ENCODE measurements around the gene TGFBR3. TPM values are rescaled to one million over a fixed set of nuclear protein-coding genes. Genes with fewer than 3 reads are reported as not detected.

TGFBR3 gene
- total and polyA plus RNA-seq, 4 experiments from 2014 or later = 34.5 to 47.3 (median 42.3) TPM

GRCh38 chr1:91807921-91808620 lies 77.9 kb downstream of the TGFBR3 start:
- no peaks in the 10 kb centered on the region for H3K9me3 Mint-ChIP-seq
- intact Hi-C loops (cut with micrococcal nuclease) = loop anchor here (10.0 kb wide), 2 partner anchors 677 to 1177 kb away; partner anchors contain the start of gene GFI1
- Histone ChIP-seq H3K36me3 (ENCODE audit: insufficient read depth, low read length) (no peaks in the 10 kb centered on the region), H3K4me3 (ENCODE audit: low read length in 2 of 2) (no peak overlapping the region), H3K4me1 (ENCODE audit: insufficient read depth, low read length) (peaks cover 71% of the 10 kb centered on the region), H3K9me3 (ENCODE audit: control insufficient read depth in 1 of 2, low read length in 2 of 2) (no peaks in the 10 kb centered on the region), H3K27ac (ENCODE audit: low read depth, low read length) (no peak overlapping the region), H3K27me3 (ENCODE audit: insufficient read depth, low read length) (no peaks in the 10 kb centered on the region)
- no peak for DNase-seq
- ChIA-PET CTCF (ENCODE audit: partially characterized antibody) (interaction anchor here (5.2 kb wide), 1 partner anchor 77 kb away, joined by 24 read pairs; the partner anchor contains the start of gene TGFBR3), POLR2A (ENCODE audit: partially characterized antibody) (interaction anchor here (1.3 kb wide), 1 partner anchor 77 kb away, joined by 3 read pairs; no protein-coding TSS in a partner anchor)
- peaks cover 49 to 77% (median 64%) of the 10 kb centered on the region in 4 donors for H3K4me1 Mint-ChIP-seq
- H3K36me3 Mint-ChIP-seq = peaks cover 0 to 6% of the 10 kb centered on the region in 2 donors
- H3K27me3 Mint-ChIP-seq = no peaks in the 10 kb centered on the region
- no peak overlapping the region for H3K4me3 Mint-ChIP-seq
- H3K27ac Mint-ChIP-seq = peak overlapping the region in 6 of 7 donors; percentile 28 to 100 (median 80)

DNA sequence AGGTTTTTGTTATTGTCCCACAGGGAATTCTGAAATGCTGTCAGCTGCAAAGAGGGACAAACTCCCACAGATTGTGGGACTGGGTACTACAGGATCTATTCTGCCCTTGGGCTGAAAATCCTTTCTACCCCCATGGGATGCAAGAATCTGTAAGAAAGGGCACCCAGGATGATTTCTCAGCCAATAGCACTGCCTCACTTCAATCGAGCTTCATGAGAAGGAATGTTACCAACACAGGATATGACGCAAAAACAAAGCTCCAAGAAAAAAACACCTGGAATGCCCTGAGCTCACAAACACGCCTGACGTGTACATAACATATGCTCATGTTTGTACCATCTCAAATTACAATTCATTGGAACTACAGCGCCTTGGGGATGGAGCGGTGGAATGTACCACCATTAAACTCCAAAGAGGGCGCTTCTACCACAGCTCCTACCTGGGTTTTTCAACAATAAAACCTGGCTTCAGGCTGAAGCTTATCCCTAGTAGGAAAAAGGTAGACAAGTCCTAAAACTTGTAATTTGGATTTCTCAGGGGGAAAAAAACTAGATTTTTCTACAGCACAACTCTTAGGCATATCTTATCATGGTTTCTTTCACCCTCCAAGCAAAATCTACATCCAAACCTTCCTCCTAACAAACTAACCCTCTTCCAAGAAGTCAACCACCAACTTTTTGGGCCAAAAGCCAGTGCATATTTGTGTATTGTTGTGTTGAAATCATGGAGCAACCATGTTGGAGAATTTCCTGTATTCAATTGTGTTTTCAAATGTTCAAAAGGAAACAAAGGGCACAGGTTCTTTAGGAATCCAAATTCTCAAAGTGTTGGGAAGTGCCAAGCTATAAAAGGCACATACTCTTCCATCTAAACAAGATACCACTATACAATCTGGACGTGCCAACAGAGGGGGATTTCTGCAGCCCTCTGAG lies 78.9 kb downstream of the TGFBR3 start:
- intact Hi-C loops (cut with micrococcal nuclease) = loop anchor here (10.0 kb wide), 2 partner anchors 678 to 1178 kb away; partner anchors contain the start of gene GFI1
- peak overlapping the region; percentile 28 to 100 (median 100) for H3K27ac Mint-ChIP-seq
- no peak overlapping the region for H3K4me3 Mint-ChIP-seq
- Histone ChIP-seq H3K27ac (ENCODE audit: low read depth, low read length) (no peak overlapping the region), H3K4me1 (ENCODE audit: insufficient read depth, low read length) (peaks cover 73% of the 10 kb centered on the region), H3K36me3 (ENCODE audit: insufficient read depth, low read length) (no peaks in the 10 kb centered on the region), H3K9me3 (ENCODE audit: control insufficient read depth in 1 of 2, low read length in 2 of 2) (no peaks in the 10 kb centered on the region), H3K27me3 (ENCODE audit: insufficient read depth, low read length) (no peaks in the 10 kb centered on the region), H3K4me3 (ENCODE audit: low read length in 2 of 2) (no peak overlapping the region)
- ChIA-PET CTCF (ENCODE audit: partially characterized antibody) (interaction anchor here (0.9 to 5.2 kb wide), 3 partner anchors 65 to 191 kb away, joined by 3 to 24 read pairs (median 3); partner anchors contain the start of gene TGFBR3), POLR2A (ENCODE audit: partially characterized antibody) (no interaction called here)
- H3K4me1 Mint-ChIP-seq = peaks cover 51 to 80% (median 67%) of the 10 kb centered on the region in 4 donors
- no peaks in the 10 kb centered on the region for H3K9me3 Mint-ChIP-seq
- H3K27me3 Mint-ChIP-seq = no peaks in the 10 kb centered on the region
- H3K36me3 Mint-ChIP-seq = peaks cover 2 to 6% of the 10 kb centered on the region in 2 donors
- no peak for DNase-seq

DNA sequence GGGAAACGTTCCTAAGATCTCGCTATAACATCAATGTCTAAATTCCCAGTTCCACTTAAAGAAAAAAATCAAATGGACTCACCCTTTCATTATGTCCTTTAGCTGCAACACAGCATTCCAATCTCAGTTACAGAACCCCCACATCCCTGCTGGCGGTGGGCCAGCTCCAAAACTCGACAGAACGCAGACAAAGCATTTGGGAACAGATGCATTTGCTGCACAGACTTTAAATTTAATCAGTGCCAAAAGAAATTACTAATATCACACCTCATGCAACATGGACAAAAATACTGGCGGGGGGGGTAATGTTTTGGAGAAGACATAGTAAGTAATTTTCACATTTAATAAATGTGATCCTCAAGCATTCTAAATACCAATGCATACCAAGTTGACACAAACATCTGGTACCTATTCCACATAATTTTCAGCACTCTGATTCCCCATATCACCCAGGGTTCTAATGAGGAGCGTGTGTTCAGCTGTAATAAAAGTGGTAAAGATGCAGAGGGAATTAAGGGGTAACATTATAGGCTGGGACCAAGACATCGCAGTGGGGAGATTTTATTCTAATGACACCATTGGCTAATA lies 79.7 kb downstream of the TGFBR3 start:
- POLR2A ChIA-PET (ENCODE audit: partially characterized antibody) = interaction anchor here (1.0 to 4.1 kb wide), 2 partner anchors 15 to 79 kb away, joined by 3 to 49 read pairs; partner anchors contain the start of gene TGFBR3

GRCh38 chr1:91805311-91805801 lies 80.6 kb downstream of the TGFBR3 start:
- Mint-ChIP-seq H3K36me3 (peaks cover 2 to 6% of the 10 kb centered on the region in 2 donors), H3K9me3 (no peaks in the 10 kb centered on the region), H3K27ac (peak overlapping the region; percentile 97 to 100 (median 100)), H3K4me1 (peaks cover 44 to 71% (median 60%) of the 10 kb centered on the region in 4 donors), H3K4me3 (peak overlapping the region in 3 of 8 donors; percentile 2 to 90 (median 41)), H3K27me3 (no peaks in the 10 kb centered on the region)
- peak overlapping the region; percentile 98 for H3K27ac ChIP-seq (ENCODE audit: low read depth, low read length)
- H3K27me3 ChIP-seq (ENCODE audit: insufficient read depth, low read length) = no peaks in the 10 kb centered on the region
- H3K4me1 ChIP-seq (ENCODE audit: insufficient read depth, low read length) = peaks cover 58% of the 10 kb centered on the region
- intact Hi-C loops (cut with micrococcal nuclease) = loop anchor here (1.0 to 10.0 kb wide), 5 partner anchors 78 to 1179 kb away; partner anchors contain the start of genes CDC7 and GFI1
- no peaks in the 10 kb centered on the region for H3K36me3 ChIP-seq (ENCODE audit: insufficient read depth, low read length)
- H3K4me3 ChIP-seq (ENCODE audit: low read length in 2 of 2) = no peak overlapping the region
- no peaks in the 10 kb centered on the region for H3K9me3 ChIP-seq (ENCODE audit: control insufficient read depth in 1 of 2, low read length in 2 of 2)
- CTCF ChIA-PET (ENCODE audit: partially characterized antibody) = interaction anchor here (1.0 to 5.2 kb wide), 7 partner anchors 11 to 751 kb away, joined by 3 to 24 read pairs (median 3); partner anchors contain the start of gene TGFBR3
- DNase-seq = peak in 2 of 5 donors; percentile 15 to 45
- POLR2A ChIA-PET (ENCODE audit: partially characterized antibody) = interaction anchor here (1.0 to 4.1 kb wide), 10 partner anchors 10 to 250 kb away, joined by 3 to 49 read pairs (median 4); partner anchors contain the start of gene TGFBR3

More for the DNA sequence above, 79.7 kb downstream of the TGFBR3 start:
- Mint-ChIP-seq H3K9me3 (no peaks in the 10 kb centered on the region), H3K27ac (peak overlapping the region; percentile 97 to 100 (median 100)), H3K36me3 (peaks cover 2 to 6% of the 10 kb centered on the region in 2 donors), H3K27me3 (no peaks in the 10 kb centered on the region), H3K4me1 (peaks cover 50 to 78% (median 66%) of the 10 kb centered on the region in 4 donors), H3K4me3 (no peak overlapping the region)
- peaks cover 66% of the 10 kb centered on the region for H3K4me1 ChIP-seq (ENCODE audit: insufficient read depth, low read length)
- no peaks in the 10 kb centered on the region for H3K9me3 ChIP-seq (ENCODE audit: control insufficient read depth in 1 of 2, low read length in 2 of 2)
- peak overlapping the region; percentile 98 for H3K27ac ChIP-seq (ENCODE audit: low read depth, low read length)
- no peak for DNase-seq
- intact Hi-C loops (cut with micrococcal nuclease) = loop anchor here (10.0 kb wide), 2 partner anchors 679 to 1179 kb away; partner anchors contain the start of gene GFI1
- H3K27me3 ChIP-seq (ENCODE audit: insufficient read depth, low read length) = no peaks in the 10 kb centered on the region
- no peak overlapping the region for H3K4me3 ChIP-seq (ENCODE audit: low read length in 2 of 2)
- no peaks in the 10 kb centered on the region for H3K36me3 ChIP-seq (ENCODE audit: insufficient read depth, low read length)
- CTCF ChIA-PET (ENCODE audit: partially characterized antibody) = interaction anchor here (0.9 to 5.2 kb wide), 8 partner anchors 10 to 751 kb away, joined by 3 to 24 read pairs (median 3); partner anchors contain the start of gene TGFBR3

DNA sequence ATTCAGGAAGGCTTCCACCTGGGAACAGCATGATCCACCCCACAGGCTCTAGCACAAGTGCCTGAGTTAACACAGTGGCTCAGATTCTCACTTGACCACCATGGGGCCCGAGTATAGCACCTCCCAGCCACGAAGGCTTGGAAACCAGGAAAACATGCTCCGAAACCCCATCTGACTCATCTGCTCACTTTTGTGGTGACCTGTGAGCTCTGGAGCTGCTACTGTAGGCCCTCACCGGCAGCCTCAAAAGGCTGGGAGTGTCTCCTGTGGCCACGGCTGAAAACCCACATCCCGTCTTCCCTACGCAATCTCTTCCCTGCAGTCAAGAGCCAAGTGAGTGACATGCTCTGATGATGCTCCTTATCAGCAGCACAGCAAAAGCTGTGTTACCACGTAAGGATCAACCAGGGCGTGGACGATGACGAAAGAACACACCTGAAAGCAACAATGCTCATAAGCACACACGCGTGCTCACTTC lies 81.4 kb downstream of the TGFBR3 start:
- H3K4me1 Mint-ChIP-seq = peaks cover 46 to 66% (median 55%) of the 10 kb centered on the region in 4 donors
- CTCF ChIA-PET (ENCODE audit: partially characterized antibody) = interaction anchor here (1.6 to 5.2 kb wide), 4 partner anchors 12 to 291 kb away, joined by 3 to 24 read pairs (median 9); partner anchors contain the start of gene TGFBR3
- peaks cover 52% of the 10 kb centered on the region for H3K4me1 ChIP-seq (ENCODE audit: insufficient read depth, low read length)

More for the DNA sequence above, 81.4 kb downstream of the TGFBR3 start:
- peaks cover 2 to 6% of the 10 kb centered on the region in 2 donors for H3K36me3 Mint-ChIP-seq
- DNase-seq = peak; percentile 91 to 98 (median 94)
- Histone ChIP-seq H3K9me3 (ENCODE audit: control insufficient read depth in 1 of 2, low read length in 2 of 2) (no peaks in the 10 kb centered on the region), H3K4me3 (ENCODE audit: low read length in 2 of 2) (peak overlapping the region; percentile 27 to 61), H3K36me3 (ENCODE audit: insufficient read depth, low read length) (no peaks in the 10 kb centered on the region), H3K27ac (ENCODE audit: low read depth, low read length) (peak overlapping the region; percentile 98), H3K27me3 (ENCODE audit: insufficient read depth, low read length) (no peaks in the 10 kb centered on the region)
- peak overlapping the region; percentile 73 to 90 (median 80) for H3K4me3 Mint-ChIP-seq
- intact Hi-C loops (cut with micrococcal nuclease) = loop anchor here (1.0 to 10.0 kb wide), 9 partner anchors 12 to 1180 kb away; partner anchors contain the start of genes BRDT, CDC7, GFI1 and ZNF644
- H3K27me3 Mint-ChIP-seq = no peaks in the 10 kb centered on the region
- H3K9me3 Mint-ChIP-seq = no peaks in the 10 kb centered on the region
- H3K27ac Mint-ChIP-seq = peak overlapping the region; percentile 97 to 100 (median 100)
- POLR2A ChIA-PET (ENCODE audit: partially characterized antibody) = interaction anchor here (0.7 to 4.1 kb wide), 15 partner anchors 9 to 682 kb away, joined by 3 to 49 read pairs (median 4); partner anchors contain the start of genes GFI1 and TGFBR3
